H9 (cell line): ENCODE results near the gene DOLPP1. TPM values are rescaled to one million over a fixed set of nuclear protein-coding genes. Genes with fewer than 3 reads are reported as not detected.

Experiments used
- DNase-seq: peaks from one replicate; pipeline ENCODE4 v3.0.0-alpha.2; 2017
- H2AFZ ChIP-seq: one replicate; pipeline ENCODE4 v1.6.1; 2013; ENCODE audit warnings: mild to moderate bottlenecking, low read length, control low read depth, moderate library complexity
- H2AK5ac ChIP-seq: 2 replicates; pipeline ENCODE4 v1.6.1; 2013; ENCODE audit warnings: low read length, control low read depth, mixed read lengths; ENCODE audit not compliant: insufficient read length
- H2BK120ac ChIP-seq: one replicate; pipeline ENCODE4 v1.6.1; 2013; ENCODE audit warnings: low read depth, mild to moderate bottlenecking, low read length, control low read depth, inconsistent platforms; ENCODE audit not compliant: poor library complexity, severe bottlenecking
- H2BK12ac ChIP-seq: 2 replicates; pipeline ENCODE4 v1.6.1; 2013; ENCODE audit warnings: low read length, control low read depth, mixed read lengths, low read depth; ENCODE audit not compliant: insufficient read length
- H2BK15ac ChIP-seq: 2 replicates; pipeline ENCODE4 v1.6.1; 2013; ENCODE audit warnings: low read depth, low read length, control low read depth
- H2BK20ac ChIP-seq: one replicate; pipeline ENCODE4 v1.6.1; 2013; ENCODE audit warnings: low read depth, mild to moderate bottlenecking, low read length, control low read depth, inconsistent platforms; ENCODE audit not compliant: poor library complexity, severe bottlenecking
- H2BK5ac ChIP-seq: 2 replicates; pipeline ENCODE4 v1.6.1; 2013; ENCODE audit warnings: low read length, control low read depth, mixed read lengths; ENCODE audit not compliant: insufficient read length
- H3K14ac ChIP-seq: 2 replicates; pipeline ENCODE4 v1.6.1; 2013; ENCODE audit warnings: low read length, control low read depth; ENCODE audit not compliant: insufficient read depth
- H3K18ac ChIP-seq: 2 replicates; pipeline ENCODE4 v1.6.1; 2013; ENCODE audit warnings: low read depth, mild to moderate bottlenecking, mixed read lengths, low read length, control low read depth; ENCODE audit not compliant: insufficient read length
- H3K23ac ChIP-seq: 2 replicates; pipeline ENCODE4 v1.6.1; 2013; ENCODE audit warnings: low read length, control low read depth, mixed read lengths, low read depth; ENCODE audit not compliant: insufficient read length
- H3K23me2 ChIP-seq: 2 replicates; pipeline ENCODE4 v1.6.1; 2013; ENCODE audit warnings: low read depth, mild to moderate bottlenecking, mixed read lengths, low read length, control low read depth; ENCODE audit not compliant: insufficient read length, poor library complexity, severe bottlenecking
- H3K27ac ChIP-seq: 2 replicates; pipeline ENCODE4 v1.5.1; 2013; ENCODE audit warnings: low read length, control low read depth, mixed read lengths, low read depth; ENCODE audit not compliant: insufficient read length
- H3K27me3 ChIP-seq: 2 replicates; pipeline ENCODE4 v1.6.1; 2013; ENCODE audit warnings: low read length, control low read depth, inconsistent platforms; ENCODE audit not compliant: insufficient read depth
- H3K4ac ChIP-seq: 2 replicates; pipeline ENCODE4 v1.6.1; 2013; ENCODE audit warnings: low read depth, mild to moderate bottlenecking, control low read depth, inconsistent platforms, low read length, moderate library complexity
- H3K4me1 ChIP-seq: 2 replicates; pipeline ENCODE4 v1.6.1; 2013; ENCODE audit warnings: low read length, control low read depth, inconsistent platforms; ENCODE audit not compliant: insufficient read depth
- H3K4me2 ChIP-seq: 2 replicates; pipeline ENCODE4 v1.6.1; 2013; ENCODE audit warnings: low read length, control low read depth, mixed read lengths; ENCODE audit not compliant: insufficient read length, insufficient read depth
- H3K56ac ChIP-seq: 2 replicates; pipeline ENCODE4 v1.6.1; 2013; ENCODE audit warnings: low read depth, mild to moderate bottlenecking, mixed read lengths, low read length, control low read depth; ENCODE audit not compliant: insufficient read length
- H3K79me1 ChIP-seq: 2 replicates; pipeline ENCODE4 v1.6.1; 2013; ENCODE audit warnings: low read depth, mild to moderate bottlenecking, moderate library complexity, low read length, control low read depth, inconsistent platforms; ENCODE audit not compliant: insufficient read depth, poor library complexity, severe bottlenecking
- H3K79me2 ChIP-seq: 2 replicates; pipeline ENCODE4 v1.6.1; 2013; ENCODE audit warnings: low read length, control low read depth, inconsistent platforms; ENCODE audit not compliant: insufficient read depth
- H3K9ac ChIP-seq: 2 replicates; pipeline ENCODE4 v1.6.1; 2013; ENCODE audit warnings: low read length, control low read depth, mixed read lengths; ENCODE audit not compliant: insufficient read length; ENCODE audit errors: extremely low read depth
- H3K9me3 ChIP-seq: one replicate; pipeline ENCODE4 v1.6.1; 2013; ENCODE audit warnings: low read depth, low read length, inconsistent platforms; ENCODE audit not compliant: control insufficient read depth
- H3T11ph ChIP-seq: one replicate; pipeline ENCODE4 v1.6.1; 2013; ENCODE audit warnings: mild to moderate bottlenecking, low read length, control low read depth, inconsistent platforms
- H4K20me1 ChIP-seq: one replicate; pipeline ENCODE4 v1.6.1; 2013; ENCODE audit not compliant: control insufficient read depth, insufficient read length, insufficient read depth
- H4K5ac ChIP-seq: 2 replicates; pipeline ENCODE4 v1.6.1; 2013; ENCODE audit warnings: low read depth, mild to moderate bottlenecking, mixed read lengths, low read length, control low read depth; ENCODE audit not compliant: insufficient read length
- H4K8ac ChIP-seq: replicated peaks from 2 replicates; pipeline ENCODE4 v1.6.1; 2013; ENCODE audit warnings: low read length, control low read depth, mixed read lengths, low read depth; ENCODE audit not compliant: insufficient read length
- H4K91ac ChIP-seq: 2 replicates; pipeline ENCODE4 v1.6.1; 2013; ENCODE audit warnings: low read depth, mild to moderate bottlenecking, moderate library complexity, mixed read lengths, low read length, control low read depth; ENCODE audit not compliant: insufficient read length
- H3K27ac Mint-ChIP-seq, 3 experiments: 2 replicates in 2 of 3; 3 replicates in 1 of 3; pipeline ENCODE4 v1.8.0; 2020 to 2021; ENCODE audit warnings: mixed read lengths in 3 of 3, mild to moderate bottlenecking in 1 of 3, moderate library complexity in 1 of 3
- H3K27me3 Mint-ChIP-seq: 2 replicates; pipeline ENCODE4 v1.8.0; 2021; ENCODE audit warnings: low read depth, mild to moderate bottlenecking, moderate library complexity, mixed read lengths
- H3K36me3 Mint-ChIP-seq, 3 experiments: 2 replicates in 2 of 3; 3 replicates in 1 of 3; pipeline ENCODE4 v1.8.0; 2020 to 2021; ENCODE audit warnings: low read depth in 3 of 3, mixed read lengths in 3 of 3; ENCODE audit not compliant: insufficient read depth in 1 of 3
- H3K4me1 Mint-ChIP-seq, 2 experiments: 2 replicates each; pipeline ENCODE4 v1.8.0; 2020; ENCODE audit warnings: mixed read lengths in 2 of 2
- H3K4me3 Mint-ChIP-seq, 2 experiments: 2 replicates in 1 of 2; 3 replicates in 1 of 2; pipeline ENCODE4 v1.8.0; 2020 to 2021; ENCODE audit warnings: mild to moderate bottlenecking in 2 of 2, mixed read lengths in 2 of 2, moderate library complexity in 1 of 2
- H3K9me3 Mint-ChIP-seq, 2 experiments: 2 replicates in 1 of 2; 3 replicates in 1 of 2; pipeline ENCODE4 v1.8.0; 2020; ENCODE audit warnings: mild to moderate bottlenecking in 2 of 2, mixed read lengths in 2 of 2, moderate library complexity in 1 of 2
- WGBS: extraction: QIAGEN DNeasy Blood & Tissue Kit; methylation state at CpG from one replicate; pipeline ENCODE4 v1.1.7; 2013; ENCODE audit warnings: missing lambda C conversion rate, low lambda C conversion rate, mixed read lengths; ENCODE audit not compliant: insufficient read length; ENCODE audit errors: extremely low coverage; 5-methylcytosine and 5-hydroxymethylcytosine counted together
- total RNA-seq: library from RNA; stranded (reverse); gene quantifications from 2 replicates; pipeline ENCODE4 v1.2.1, GENCODE V29; 2021
- TF ChIP-seq, protein P1 (sequence below): fragments of 200-600 bp; sonication (generic); conservative IDR thresholded peaks from 3 replicates; pipeline ENCODE4 v1.8.0; 2021; ENCODE audit warnings: antibody characterized with exemption, mild to moderate bottlenecking

DOLPP1 gene
- total RNA-seq, 1 experiment from 2014 or later, result 42.6 TPM

DNA sequence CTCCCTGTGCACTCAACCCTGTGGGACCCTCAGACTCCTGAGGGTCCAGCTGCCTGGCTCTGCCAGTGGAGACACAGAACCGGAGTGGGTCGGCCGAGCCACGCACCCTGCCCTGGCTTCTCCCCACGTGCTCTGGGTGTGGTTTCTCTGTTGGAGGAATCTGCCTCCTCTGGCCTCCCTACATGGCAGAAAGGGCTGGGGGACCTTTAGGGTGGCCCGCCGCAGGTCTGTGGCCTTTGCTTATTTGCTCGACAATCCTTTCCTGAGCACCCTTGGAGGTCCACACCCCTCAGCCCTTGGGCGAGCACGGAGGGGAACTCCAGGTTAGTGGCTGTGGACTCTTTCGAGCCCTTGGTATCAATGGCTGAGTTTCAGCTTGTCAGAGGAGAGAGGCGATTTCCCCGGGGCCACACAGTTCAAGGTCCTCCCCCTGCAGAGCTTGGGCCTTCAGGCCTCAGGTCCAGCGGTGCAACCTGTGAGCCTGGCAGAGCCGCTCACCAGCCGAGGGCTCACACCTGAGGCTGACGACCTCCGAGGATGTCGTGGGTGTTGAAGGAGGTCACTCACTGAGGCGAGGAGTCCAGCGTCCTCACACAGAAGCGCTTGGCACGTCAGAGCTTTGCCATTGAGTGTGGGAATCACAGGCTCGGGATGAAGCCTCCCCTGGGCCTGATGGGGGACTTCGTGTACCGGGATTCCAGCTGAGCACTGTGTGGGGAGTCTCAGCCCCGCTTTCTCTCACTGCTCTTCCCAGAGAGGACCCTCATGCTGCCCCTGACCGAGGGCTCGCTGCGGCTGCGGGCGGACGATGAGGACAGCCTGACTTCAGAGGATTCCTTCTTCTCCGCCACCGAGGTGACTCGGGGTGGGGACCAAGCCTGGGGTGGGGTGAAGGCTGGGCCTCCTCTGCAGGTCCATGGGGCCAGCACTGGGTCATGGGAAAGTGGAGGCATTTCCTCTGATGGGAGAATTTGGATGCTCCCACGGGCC is 20.8 kb upstream of the DOLPP1 start:
- Histone ChIP-seq H4K20me1 (no peaks in the 10 kb centered on the region), H3K4me2 (no peak overlapping the region), H2BK20ac (no peak overlapping the region), H3K14ac (no peak overlapping the region), H3K27me3 (no peaks in the 10 kb centered on the region), H3K23me2 (no peaks in the 10 kb centered on the region), H4K91ac (no peak overlapping the region), H3K9me3 (no peaks in the 10 kb centered on the region), H3K79me1 (no peaks in the 10 kb centered on the region), H3K4me1 (no peaks in the 10 kb centered on the region), H2BK12ac (no peak overlapping the region), H3K56ac (no peak overlapping the region), H2BK120ac (no peak overlapping the region), H2BK5ac (no peak overlapping the region), H3K23ac (no peak overlapping the region), H3K4ac (no peak overlapping the region), H2BK15ac (no peak overlapping the region), H2AK5ac (no peak overlapping the region), H3K27ac (no peak overlapping the region), H3T11ph (no peak overlapping the region), H4K5ac (no peak overlapping the region), H2AFZ (no peak overlapping the region), H3K79me2 (no peaks in the 10 kb centered on the region), H4K8ac (no peak overlapping the region), H3K18ac (no peak overlapping the region), H3K9ac (no peak overlapping the region)
- H3K4me1 Mint-ChIP-seq, result no peaks in the 10 kb centered on the region
- no peaks in the 10 kb centered on the region; the same call in 1 of the 2 replicates for H3K27me3 Mint-ChIP-seq
- peaks cover 10 to 52% (median 40%) of the 10 kb centered on the region in 3 experiments; a peak in 6 of 7 replicates for H3K36me3 Mint-ChIP-seq
- no peaks in the 10 kb centered on the region for H3K9me3 Mint-ChIP-seq
- no peak overlapping the region for H3K4me3 Mint-ChIP-seq
- no CpG with 5 or more reads among the region's 37 CpGs for WGBS
- no peak overlapping the region for H3K27ac Mint-ChIP-seq
- DNase-seq, result no peak
- TF ChIP-seq, protein P1, sequence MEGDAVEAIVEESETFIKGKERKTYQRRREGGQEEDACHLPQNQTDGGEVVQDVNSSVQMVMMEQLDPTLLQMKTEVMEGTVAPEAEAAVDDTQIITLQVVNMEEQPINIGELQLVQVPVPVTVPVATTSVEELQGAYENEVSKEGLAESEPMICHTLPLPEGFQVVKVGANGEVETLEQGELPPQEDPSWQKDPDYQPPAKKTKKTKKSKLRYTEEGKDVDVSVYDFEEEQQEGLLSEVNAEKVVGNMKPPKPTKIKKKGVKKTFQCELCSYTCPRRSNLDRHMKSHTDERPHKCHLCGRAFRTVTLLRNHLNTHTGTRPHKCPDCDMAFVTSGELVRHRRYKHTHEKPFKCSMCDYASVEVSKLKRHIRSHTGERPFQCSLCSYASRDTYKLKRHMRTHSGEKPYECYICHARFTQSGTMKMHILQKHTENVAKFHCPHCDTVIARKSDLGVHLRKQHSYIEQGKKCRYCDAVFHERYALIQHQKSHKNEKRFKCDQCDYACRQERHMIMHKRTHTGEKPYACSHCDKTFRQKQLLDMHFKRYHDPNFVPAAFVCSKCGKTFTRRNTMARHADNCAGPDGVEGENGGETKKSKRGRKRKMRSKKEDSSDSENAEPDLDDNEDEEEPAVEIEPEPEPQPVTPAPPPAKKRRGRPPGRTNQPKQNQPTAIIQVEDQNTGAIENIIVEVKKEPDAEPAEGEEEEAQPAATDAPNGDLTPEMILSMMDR, result no peak
